Erythroblast (primary cell): ENCODE results near the gene UPP1.
"Not testable (repeated sequence)": the region's sequence is repeated elsewhere in the genome, so short reads cannot be mapped to it uniquely, and the experiment has no call there.

Experiments
- DNase-seq, 2 experiments: peaks; one replicate each; lab custom pipeline; 2025; lab: John Stamatoyannopoulos, UW
- GATA1 ChIP-seq: IDR thresholded peaks from 2 replicates; pipeline ENCODE4 v1.6.1; 2011; ENCODE audit warnings: low read depth, mild to moderate bottlenecking, control low read depth, low read length, moderate library complexity
- POLR2A ChIP-seq: IDR thresholded peaks from 2 replicates; pipeline ENCODE4 v1.6.1; 2011; ENCODE audit warnings: mild to moderate bottlenecking, low read length

Gene UPP1

GRCh38 chr7:48067475-48067874 lies 21.6 kb upstream of the UPP1 start:
- no peak for DNase-seq
- TF ChIP-seq POLR2A (no peak), GATA1 (no peak)

GRCh38 chr7:48074204-48074654 lies 14.8 kb upstream of the UPP1 start:
- no peak for TF ChIP-seq GATA1
- TF ChIP-seq POLR2A = no peak
- DNase-seq = no peak

- DNase-seq = no peak
- TF ChIP-seq GATA1 (no peak), POLR2A (no peak)
Measured at GRCh38 chr7:48077423-48077822, 11.6 kb upstream of the UPP1 start.

GRCh38 chr7:48078470-48078869 lies 10.6 kb upstream of the UPP1 start:
- no peak for TF ChIP-seq POLR2A
- TF ChIP-seq GATA1 = no peak
- no peak for DNase-seq

GRCh38 chr7:48082378-48082777 lies 6.7 kb upstream of the UPP1 start:
- not testable (repeated sequence) for DNase-seq

GRCh38 chr7:48083114-48083830 lies 5.8 kb upstream of the UPP1 start:
- DNase-seq = no peak
- TF ChIP-seq POLR2A = no peak
- TF ChIP-seq GATA1 = no peak

GRCh38 chr7:48084727-48085432 lies 4.2 kb upstream of the UPP1 start:
- peak in 1 of 2 experiments; percentile 27 for DNase-seq
- TF ChIP-seq POLR2A = no peak
- TF ChIP-seq GATA1 = no peak

GRCh38 chr7:48085433-48085791 lies 3.7 kb upstream of the UPP1 start:
- DNase-seq = no peak
- TF ChIP-seq POLR2A = no peak
- TF ChIP-seq GATA1 = no peak

- TF ChIP-seq GATA1 = no peak
- no peak for TF ChIP-seq POLR2A
- no peak for DNase-seq
Measured at GRCh38 chr7:48085942-48086341, 3.1 kb upstream of the UPP1 start.

- TF ChIP-seq POLR2A (no peak), GATA1 (no peak)
- no peak for DNase-seq
Measured at GRCh38 chr7:48087349-48087748, 1.7 kb upstream of the UPP1 start.

- DNase-seq = peak in 1 of 2 experiments; percentile 26
- TF ChIP-seq POLR2A (no peak), GATA1 (no peak)
Measured at GRCh38 chr7:48088559-48089045, 463 bp upstream of the UPP1 start.

GRCh38 chr7:48090095-48090805 lies 1.2 kb downstream of the UPP1 start:
- TF ChIP-seq GATA1 = no peak
- TF ChIP-seq POLR2A = no peak
- no peak for DNase-seq

- DNase-seq = no peak
- TF ChIP-seq POLR2A (no peak), GATA1 (no peak)
Measured at GRCh38 chr7:48091506-48092433, 2.7 kb downstream of the UPP1 start.

GRCh38 chr7:48094861-48095293 lies 5.8 kb downstream of the UPP1 start:
- DNase-seq = no peak
- TF ChIP-seq POLR2A (no peak), GATA1 (no peak)
